ENCODE measurements around the gene SLC25A26.
"Not testable (repeated sequence)": the region's sequence is repeated elsewhere in the genome, so short reads cannot be mapped to it uniquely, and the experiment has no call there.

SLC25A26 gene

DNA sequence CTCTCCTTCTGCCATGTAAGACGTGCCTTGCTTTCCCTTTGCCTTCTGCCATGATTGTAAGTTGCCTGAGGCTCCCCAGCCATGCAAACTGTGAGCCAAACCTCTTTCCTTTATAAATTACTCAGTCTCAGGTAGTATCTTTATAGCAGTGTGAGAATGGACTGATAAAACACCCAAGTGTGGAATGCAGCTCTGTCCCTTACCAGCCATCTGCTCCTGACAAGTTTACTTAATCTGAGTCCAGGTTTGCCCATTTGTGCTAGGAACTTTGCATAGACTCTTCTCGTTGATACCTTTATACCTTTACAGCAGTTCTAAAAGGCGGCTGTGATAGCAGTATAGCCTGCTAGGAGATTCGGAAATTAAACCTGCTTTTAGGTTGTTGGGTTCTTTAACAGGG lies 48.1 kb downstream of the SLC25A26 start:
- no peak for DNase-seq (ENCODE audit: low read depth in 2 of 2)

DNA sequence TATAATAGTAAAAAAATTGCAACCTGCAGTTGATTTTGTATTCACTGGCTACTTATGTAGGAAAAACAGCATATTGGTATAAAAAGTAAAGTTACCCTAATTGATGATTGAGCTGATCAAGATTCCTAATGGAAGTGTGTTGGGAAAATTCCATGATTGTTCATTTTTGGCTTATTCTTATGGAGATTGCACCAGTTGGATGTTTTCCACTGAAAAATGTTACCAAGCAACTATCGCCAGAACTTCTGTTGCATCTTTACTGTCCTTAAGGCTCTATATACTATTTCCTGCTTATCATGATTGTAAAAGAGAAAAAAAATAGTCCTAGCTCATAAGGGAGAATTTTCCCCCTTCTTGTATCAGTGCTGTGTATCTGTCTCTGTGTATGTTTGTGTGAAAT lies 48.6 kb downstream of the SLC25A26 start:
- no peak for DNase-seq (ENCODE audit: low read depth in 2 of 2)

DNA sequence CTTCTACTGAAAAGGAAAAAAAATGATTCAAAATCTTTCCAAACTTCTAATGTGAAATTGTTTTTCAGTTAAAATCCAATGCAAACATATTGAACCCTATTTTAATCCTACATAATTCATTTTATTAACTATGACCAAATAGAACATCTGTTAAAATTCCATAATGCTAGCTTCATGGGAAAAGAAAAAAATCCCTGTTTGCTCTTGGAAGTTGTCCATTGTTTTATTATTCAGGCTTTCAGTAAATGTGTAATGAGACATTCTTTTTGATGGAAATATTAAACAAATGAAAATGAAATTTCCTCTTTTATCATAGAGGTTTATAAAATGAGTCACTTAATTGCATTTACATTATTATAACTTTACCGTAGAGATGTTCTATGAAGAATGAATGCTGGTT lies 49.5 kb downstream of the SLC25A26 start:
- DNase-seq (ENCODE audit: low read depth in 2 of 2), result no peak

DNA sequence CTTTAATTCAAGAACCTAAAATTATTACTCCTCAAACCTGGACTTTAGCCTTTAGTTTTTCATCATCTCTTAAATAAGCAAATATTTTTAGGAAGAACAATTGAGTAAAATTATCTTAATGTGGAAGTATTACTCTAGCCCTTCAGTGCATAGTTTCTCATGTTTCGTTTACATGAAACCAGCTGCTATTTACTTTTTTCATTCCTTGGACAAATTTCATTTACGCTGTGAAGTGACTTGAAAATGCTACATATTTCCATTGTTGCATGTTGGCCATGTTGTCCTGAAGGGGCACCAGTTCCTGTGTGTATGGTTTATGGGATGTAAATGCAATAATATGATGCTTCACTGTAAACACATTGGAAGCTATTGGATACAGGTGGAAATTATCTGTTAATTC lies 49.9 kb downstream of the SLC25A26 start:
- no peak for DNase-seq (ENCODE audit: low read depth in 2 of 2)

DNA sequence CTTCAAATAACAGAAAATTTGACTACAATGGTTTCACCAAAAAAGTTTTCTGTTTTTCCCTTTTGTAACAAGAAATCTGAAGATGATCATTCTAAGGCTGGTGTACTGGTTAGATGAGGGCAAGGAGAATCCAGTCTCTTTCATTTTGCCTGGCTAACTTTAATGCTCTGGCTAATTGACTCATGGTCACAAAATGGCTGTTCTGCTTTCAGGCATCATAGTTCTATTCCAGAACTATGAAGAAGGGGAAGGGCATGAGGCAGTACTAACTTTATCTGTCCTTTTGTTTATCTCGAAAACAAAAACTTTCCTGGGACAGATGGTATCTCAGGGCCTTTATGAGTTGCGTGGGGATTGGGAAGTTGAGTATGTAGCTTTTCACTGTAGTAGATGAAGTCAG lies 50.4 kb downstream of the SLC25A26 start:
- DNase-seq (ENCODE audit: low read depth in 2 of 2), result no peak

DNA sequence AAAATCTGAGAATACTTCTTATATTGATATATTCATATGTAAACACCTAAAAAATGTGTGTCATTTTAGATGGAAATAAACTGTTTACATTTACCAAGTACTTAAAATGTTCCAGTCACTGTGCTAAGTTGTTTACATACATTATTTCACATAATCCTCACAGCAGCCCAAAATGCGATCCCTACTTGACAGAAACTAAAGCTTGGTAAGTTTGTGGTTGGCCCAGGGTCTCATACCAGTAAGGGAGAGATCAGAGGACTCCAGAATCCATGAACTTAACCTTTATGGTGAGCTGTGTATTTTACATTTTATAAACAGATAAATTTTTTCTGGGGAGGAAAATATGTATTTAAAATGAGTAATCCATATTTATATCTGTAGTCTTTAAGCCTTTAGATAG lies 51.2 kb downstream of the SLC25A26 start:
- no peak for DNase-seq (ENCODE audit: low read depth in 2 of 2)

DNA sequence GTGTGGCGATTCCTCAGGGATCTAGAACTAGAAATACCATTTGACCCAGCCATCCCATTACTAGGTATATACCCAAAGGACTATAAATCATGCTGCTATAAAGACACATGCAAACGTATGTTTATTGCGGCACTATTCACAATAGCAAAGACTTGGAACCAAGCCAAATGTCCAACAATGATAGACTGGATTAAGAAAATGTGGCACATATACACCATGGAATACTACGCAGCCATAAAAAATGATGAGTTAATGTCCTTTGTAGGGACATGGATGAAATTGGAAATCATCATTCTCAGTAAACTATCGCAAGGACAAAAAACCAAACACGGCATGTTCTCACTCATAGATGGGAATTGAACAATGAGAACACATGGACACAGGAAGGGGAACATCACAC lies 54.0 kb downstream of the SLC25A26 start:
- DNase-seq (ENCODE audit: low read depth in 2 of 2), result not testable (repeated sequence)

DNA sequence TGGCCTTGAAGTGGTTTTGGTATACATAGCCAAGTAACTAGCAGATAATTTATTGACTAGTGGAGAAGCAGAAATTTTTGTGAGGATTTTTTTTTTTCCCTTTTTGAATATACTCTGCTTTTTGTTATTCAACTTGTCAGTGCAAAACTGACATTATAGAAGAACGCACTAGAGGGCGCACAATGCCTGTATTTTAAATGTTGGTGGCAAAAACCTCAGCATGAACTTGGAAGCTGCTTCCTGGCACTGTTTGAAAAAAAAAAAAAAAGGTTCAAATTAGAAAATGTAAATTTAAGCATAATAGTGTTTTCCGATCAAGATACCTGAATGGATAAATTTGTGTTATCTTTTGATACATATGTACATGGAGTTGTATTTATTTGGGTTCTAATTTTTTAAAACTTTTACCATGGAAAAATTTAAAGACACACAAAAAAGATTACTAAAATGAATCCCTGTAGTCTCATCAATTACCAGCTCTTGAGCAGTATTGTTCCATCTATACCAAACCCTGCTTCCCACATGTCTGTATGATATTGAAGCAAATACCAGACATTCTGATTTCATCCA lies 56.0 kb downstream of the SLC25A26 start:
- DNase-seq (ENCODE audit: low read depth in 2 of 2), result peak in 1 of 2 donors; percentile 26

DNA sequence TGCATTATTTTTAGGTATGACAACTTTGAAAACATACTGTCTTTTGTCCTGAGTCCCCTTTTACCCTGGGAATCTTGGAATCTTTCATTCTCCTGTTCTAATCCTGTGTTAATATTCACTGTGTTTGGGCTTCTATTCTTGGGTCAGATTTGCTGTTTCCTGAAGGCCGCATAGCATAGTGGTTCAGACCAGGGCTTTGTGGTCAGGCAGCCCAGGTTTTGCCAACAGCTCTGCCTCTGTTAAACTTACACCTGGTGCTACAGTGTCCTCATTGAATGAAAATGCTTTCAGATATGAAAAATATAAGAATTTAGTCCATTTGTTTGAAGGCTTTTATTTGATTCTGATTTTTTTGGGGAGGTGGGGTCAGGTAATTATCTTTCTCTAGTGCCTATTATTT lies 58.4 kb downstream of the SLC25A26 start:
- DNase-seq (ENCODE audit: low read depth in 2 of 2), result no peak

DNA sequence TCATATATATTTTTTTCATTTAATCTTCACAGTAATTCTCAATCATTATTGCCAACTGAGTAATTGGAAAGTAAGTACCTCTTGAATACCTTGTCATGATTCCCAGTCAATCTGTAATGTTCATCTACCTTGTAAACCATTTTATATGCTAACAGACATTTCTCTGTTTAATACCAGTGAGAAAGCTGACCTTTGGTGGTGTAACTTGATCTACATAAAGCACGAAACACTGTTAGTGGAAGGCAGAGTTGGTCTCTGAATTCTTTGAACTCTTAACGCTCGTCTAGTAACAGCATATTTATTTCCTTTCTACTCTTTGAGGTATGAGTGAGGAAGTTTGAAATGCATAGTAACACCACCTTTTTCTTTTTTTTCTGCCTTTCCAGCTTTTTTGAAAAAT lies 59.5 kb downstream of the SLC25A26 start:
- no peak for DNase-seq (ENCODE audit: low read depth in 2 of 2)

DNA sequence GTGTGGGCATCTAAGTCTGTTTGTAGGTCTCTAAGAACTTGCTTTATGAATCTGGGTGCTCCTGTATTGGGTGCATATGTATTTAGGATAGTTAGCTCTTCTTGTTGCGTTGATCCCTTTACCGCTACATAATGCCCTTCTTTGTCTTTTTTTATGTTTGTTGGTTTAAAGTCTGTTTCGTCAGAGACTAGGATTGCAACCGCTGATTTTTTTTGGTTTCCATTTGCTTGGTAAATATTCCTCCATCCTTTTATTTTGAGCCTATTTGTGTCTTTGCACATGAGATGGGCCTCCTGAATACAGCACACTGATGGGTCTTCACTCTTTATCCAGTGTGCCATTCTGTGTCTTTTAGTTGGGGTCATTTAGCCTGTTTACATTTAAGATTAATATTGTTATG lies 71.1 kb downstream of the SLC25A26 start:
- not testable (repeated sequence) for DNase-seq (ENCODE audit: low read depth in 2 of 2)

DNA sequence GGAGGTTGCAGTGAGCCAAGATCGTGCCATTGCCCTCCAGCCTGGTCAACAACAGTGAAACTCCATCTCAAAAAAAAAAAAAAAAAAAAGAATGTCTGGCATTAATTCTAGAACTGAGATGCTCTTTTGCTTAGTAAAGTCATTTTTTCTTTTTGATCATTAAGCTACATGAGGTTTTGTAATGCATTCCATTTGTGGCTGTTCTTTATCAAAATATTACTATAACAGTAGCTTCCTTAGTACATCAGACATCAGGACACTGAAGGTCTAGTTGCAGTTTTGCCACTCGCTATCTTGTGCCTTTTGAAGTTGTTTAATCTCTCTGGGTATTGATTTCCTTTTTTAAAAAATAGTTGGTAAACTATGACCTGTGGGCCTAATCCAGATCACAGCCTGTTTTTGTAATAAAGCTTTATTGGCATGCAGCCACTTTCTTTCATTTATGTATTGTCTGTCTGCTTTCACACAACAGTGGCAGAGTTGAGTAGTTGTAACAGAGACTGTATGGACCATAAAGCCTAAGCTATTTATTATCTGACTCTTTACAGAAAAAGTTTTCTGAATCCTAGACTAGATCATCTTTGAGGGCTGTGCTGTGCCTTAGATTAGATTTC lies 76.6 kb downstream of the SLC25A26 start:
- DNase-seq (ENCODE audit: low read depth in 2 of 2), result no peak

DNA sequence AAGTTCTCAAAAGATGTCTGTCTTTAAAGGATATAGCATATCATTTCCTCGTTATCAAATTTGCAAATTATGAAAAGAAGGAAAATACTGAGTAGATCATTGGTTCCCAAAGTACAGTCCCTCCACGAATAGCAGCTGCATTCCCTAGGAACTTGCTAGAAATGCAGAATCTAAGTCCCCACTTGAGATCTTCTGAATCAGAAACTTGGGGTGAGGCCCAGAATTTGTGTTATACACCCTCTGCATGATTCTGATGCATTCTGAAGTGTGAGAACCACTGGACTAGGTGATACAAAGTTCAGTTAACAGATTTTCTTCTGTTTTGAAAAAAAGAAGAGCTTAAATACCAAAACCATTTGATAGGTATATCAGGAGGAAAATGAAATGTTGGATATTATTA lies 77.1 kb downstream of the SLC25A26 start:
- DNase-seq (ENCODE audit: low read depth in 2 of 2), result no peak

DNA sequence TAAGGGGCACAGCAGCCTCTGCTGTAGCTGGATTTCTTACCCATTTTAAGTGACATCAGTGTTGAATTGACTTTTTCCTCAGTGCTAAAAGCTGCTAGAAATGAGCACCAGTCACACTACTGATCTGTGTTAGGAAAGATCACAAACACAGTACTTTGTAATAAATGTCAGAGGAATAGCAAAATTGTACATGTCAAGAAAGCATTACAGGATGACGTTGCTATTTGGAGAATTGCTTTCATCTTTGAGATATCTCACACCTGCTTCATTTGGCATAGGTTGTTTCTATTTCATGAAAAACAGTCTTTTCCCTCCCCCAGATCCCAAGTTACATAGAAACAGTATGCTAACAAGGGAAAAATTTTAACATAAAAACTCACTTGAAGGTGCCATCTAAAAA lies 77.8 kb downstream of the SLC25A26 start:
- no peak for DNase-seq (ENCODE audit: low read depth in 2 of 2)

DNA sequence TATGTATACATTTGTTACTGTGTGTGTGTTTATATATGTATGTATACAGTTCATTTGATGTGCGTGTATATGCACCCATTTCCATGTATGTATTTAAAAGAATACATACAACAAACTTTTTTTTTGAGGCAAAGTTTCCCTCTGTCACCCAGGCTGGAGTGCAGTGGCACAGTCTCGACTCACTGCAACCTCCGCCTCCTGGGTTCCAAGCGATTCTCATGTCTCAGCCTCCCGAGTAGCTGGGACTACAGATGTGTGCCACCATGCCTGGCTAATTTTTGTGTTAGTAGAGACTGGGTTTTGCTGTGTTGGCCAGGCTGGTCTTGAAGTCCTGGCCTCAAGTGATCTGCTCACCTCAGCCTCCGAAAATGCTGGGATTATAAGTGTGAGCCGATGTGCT lies 78.3 kb downstream of the SLC25A26 start:
- DNase-seq (ENCODE audit: low read depth in 2 of 2), result not testable (repeated sequence)

DNA sequence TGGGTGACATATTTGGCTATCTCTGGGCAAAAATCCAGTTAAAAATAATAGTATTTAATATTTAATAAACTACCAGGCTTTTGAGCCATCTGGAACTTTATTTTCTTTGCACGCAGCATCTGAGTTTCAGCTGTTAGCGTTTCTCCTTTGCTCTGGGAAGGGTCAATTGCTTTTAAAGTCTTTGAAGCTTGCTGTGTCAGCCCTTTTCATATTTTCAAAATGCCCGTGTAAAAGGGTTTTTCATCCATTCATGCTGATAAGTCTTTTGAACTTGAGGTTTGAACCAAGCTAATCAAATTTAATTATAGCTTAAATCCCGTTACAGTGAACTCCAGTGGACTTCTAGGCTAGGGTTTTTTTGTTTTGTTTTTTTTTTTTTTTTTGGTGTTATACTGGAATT lies 79.1 kb downstream of the SLC25A26 start:
- no peak for DNase-seq (ENCODE audit: low read depth in 2 of 2)

DNA sequence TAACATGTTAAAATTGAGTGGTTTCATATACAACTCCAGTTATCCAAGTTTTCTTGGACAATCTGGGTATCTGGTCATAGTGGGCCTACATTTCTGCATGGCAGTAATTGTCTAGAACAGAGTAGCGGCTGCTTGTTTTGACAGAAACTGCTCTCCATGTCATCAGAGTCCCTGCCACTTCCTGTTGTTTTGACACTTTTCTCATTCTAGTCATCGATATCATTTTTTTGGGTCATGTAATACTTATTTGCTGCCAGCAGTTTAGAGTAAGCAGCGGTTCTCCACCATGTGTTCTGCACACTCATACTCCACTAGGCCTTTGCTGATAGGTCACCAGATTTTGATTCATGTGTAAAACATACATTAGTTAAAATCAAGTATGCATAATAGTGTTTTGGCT lies 81.5 kb downstream of the SLC25A26 start:
- no peak for DNase-seq (ENCODE audit: low read depth in 2 of 2)

DNA sequence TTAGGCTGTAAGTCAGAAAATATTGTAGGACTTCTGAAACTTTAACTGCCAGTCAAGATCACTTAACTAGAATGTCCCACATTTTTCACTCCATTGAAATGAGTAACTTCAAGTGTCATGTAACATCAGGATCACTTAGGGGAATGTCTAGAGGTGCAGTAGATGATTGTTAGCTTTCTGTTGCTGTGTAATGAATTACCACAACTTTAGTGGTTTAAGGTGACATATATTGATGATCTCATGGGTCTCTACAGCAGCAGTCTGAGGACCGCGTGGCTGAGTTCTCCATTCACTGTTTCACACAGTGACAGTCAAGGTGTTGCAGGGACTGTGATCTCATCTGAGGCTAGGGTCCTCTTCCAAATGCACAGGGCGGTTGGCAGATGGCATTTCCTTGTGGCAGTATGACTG lies 82.7 kb downstream of the SLC25A26 start:
- DNase-seq (ENCODE audit: low read depth in 2 of 2), result peak in 1 of 2 donors; percentile 14

DNA sequence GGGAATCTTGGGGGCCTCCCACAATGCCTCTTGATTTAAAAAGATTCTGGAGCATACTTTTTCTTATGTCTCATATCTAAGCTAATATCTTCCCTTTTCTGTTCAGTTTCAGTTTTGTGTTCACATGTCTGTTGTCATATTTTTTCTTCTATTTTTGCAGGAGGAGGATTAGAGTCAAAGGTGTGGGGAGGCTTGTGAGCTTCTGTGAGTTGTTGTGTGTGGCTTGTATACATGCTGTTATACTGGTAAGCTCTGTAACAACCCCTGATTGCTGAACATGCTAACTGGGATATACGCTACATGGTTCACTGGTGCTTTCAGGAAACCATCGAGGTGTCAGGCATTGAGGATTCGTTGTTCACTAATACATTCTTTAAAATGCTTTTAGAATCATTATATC lies 83.5 kb downstream of the SLC25A26 start:
- no peak for DNase-seq (ENCODE audit: low read depth in 2 of 2)

DNA sequence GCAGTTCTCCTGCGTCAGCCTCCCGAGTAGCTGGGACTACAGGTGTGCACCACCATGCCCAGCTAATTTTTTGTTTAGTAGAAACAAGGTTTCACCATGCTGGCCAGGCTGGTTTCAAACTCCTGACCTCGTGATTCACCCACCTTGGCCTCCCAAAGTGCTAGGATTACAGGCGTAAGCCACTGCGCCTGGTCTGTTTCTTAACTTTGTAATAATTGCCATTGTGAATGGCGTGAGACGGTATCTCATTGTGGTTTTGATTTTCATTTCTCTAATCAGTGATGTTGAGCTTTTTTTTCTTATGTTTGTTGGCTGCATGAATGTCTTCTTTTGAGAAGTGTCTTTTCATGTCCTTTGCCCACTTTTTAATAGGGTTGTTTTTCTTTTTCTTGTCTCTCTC lies 85.3 kb downstream of the SLC25A26 start:
- DNase-seq (ENCODE audit: low read depth in 2 of 2), result not testable (repeated sequence)

DNA sequence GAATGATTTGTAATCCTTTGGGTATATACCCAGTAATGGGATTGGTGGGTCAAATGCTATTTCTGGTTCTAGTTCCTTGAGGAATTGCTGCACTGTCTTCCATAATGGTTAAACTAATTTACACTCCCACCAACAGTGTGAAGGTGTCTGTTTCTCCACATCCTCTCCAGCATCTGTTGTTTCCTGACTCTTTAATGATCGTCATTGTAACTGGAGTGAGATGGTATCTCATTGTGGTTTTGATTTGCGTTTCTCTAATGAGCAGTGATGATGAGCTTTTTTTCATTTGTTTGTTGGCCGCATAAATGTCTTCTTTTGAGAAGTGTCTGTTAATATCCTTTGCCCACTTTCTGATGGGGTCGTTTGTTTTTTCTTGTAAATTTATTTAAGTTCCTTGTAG lies 86.2 kb downstream of the SLC25A26 start:
- DNase-seq (ENCODE audit: low read depth in 2 of 2), result not testable (repeated sequence)

DNA sequence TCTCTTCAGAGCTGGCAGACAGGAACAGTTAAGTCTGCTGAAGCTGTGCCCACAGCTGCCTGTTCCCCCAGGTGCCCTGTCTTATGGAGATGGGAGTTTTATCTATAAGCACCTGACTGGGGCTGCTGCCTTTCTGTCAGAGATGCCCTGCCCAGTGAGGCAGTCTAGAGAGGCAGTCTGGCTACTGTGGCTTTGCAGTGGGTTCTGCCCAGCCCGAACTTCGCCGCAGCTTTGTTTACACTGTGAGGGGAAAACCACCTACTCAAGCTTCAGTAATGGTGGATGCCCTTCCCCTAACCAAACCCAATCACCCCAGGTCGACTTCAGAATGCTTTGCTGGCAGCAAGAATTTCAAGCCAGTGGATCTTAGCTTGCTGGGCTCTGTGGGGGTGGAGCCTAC lies 91.2 kb downstream of the SLC25A26 start:
- DNase-seq (ENCODE audit: low read depth in 2 of 2), result no peak

DNA sequence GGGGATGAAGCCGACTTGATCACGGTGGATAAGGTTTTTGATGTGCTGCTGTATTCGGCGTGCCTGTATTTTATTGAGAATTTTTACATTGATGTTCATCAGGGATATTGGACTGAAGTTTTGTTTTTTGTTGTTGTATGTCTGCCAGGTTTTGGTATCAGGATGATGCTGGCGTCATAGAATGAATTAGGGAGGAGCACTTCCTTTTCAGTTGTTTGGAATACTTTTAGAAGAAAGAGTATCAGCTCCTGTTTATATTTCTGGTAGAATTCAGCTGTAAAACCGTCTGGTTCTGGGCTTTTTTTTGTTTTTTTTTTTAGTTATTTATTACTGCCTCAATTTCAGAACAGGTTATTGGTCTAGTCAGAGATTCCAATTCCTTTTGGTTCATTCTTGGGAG lies 93.7 kb downstream of the SLC25A26 start:
- DNase-seq (ENCODE audit: low read depth in 2 of 2), result no peak

DNA sequence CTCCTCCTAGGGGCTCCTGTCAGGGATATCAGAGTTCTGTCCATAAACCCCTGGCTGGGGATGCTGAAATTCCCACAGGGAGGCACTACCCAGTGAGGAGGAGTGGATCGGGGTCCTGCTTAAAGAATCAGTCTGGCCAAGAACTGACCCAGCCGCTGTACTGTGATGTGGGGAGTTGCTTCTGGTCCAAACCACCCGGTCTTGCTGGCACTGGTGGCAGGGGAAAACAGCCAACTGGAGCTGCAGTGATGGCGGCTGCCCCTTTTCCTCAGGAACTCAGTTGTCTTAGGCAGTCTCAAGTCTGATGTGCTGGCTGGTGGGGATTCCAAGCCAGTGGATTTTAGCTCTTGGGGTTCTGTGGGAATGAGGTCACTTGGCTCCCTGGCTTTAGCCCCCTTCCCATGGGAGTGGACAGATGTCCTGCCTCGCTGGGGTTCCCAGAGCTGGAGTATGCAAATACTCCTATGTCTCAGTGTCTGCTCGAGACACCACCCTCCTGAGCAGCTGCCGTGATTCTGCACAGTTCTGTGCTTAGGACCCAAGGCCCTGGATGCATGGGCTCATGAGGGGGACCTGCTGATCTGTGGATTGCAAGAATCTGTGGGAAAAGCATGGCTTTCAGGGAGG lies 97.1 kb downstream of the SLC25A26 start:
- no peak for DNase-seq (ENCODE audit: low read depth in 2 of 2)

Data from stimulated activated CD8-positive, alpha-beta memory T cell treated with anti-CD3 and anti-CD28 coated beads, Interleukin-2, amount 100 ng/mL, for 48 hours (primary cell).